Hepatocyte (in vitro differentiated cells): Measurements from ENCODE around the gene MAD1L1. TPM values are rescaled to one million over a fixed set of nuclear protein-coding genes. Genes with fewer than 3 reads are reported as not detected.

ENCODE experiments used
- DNase-seq: peaks from one replicate; pipeline ENCODE4 v3.0.0-alpha.2; 2016; ENCODE audit warnings: low spot score
- H2AFZ ChIP-seq: fragments of 200-600 bp; sonication (generic); 2 replicates; pipeline ENCODE4 v1.6.0; 2016; ENCODE audit warnings: antibody characterized with exemption, mild to moderate bottlenecking
- H3K27ac ChIP-seq: fragments of 200-600 bp; sonication (generic); 2 replicates; pipeline ENCODE4 v1.5.1; 2016; ENCODE audit warnings: mild to moderate bottlenecking
- H3K27me3 ChIP-seq: fragments of 200-600 bp; sonication (generic); 2 replicates; pipeline ENCODE4 v1.6.1; 2016
- H3K36me3 ChIP-seq: fragments of 200-600 bp; sonication (generic); replicated peaks from 2 replicates; pipeline ENCODE4 v1.5.1; 2016; ENCODE audit warnings: low read depth; ENCODE audit not compliant: insufficient read depth
- H3K4me1 ChIP-seq: fragments of 200-600 bp; sonication (generic); 2 replicates; pipeline ENCODE4 v1.5.1; 2016; ENCODE audit warnings: mild to moderate bottlenecking, moderate library complexity; ENCODE audit not compliant: insufficient read depth
- H3K4me2 ChIP-seq: fragments of 200-600 bp; sonication (generic); 2 replicates; pipeline ENCODE4 v1.6.0; 2016
- H3K4me3 ChIP-seq: fragments of 200-600 bp; sonication (generic); 2 replicates; pipeline ENCODE4 v1.5.1; 2016; ENCODE audit warnings: mild to moderate bottlenecking
- H3K79me2 ChIP-seq: fragments of 200-600 bp; sonication (generic); 2 replicates; pipeline ENCODE4 v1.6.0; 2017; ENCODE audit warnings: mild to moderate bottlenecking
- H3K9me2 ChIP-seq: fragments of 200-600 bp; sonication (generic); replicated peaks from 2 replicates; pipeline ENCODE4 v1.6.0; 2017; ENCODE audit warnings: mild to moderate bottlenecking; ENCODE audit not compliant: insufficient read depth
- H3K9me3 ChIP-seq: fragments of 200-600 bp; sonication (generic); 2 replicates; pipeline ENCODE4 v1.5.1; 2016; ENCODE audit warnings: low read depth, mild to moderate bottlenecking
- H4K20me1 ChIP-seq: fragments of 200-600 bp; sonication (generic); 2 replicates; pipeline ENCODE4 v1.6.0; 2016; ENCODE audit warnings: mild to moderate bottlenecking; ENCODE audit not compliant: insufficient read depth, poor library complexity, severe bottlenecking
- EZH2 ChIP-seq: fragments of 200-600 bp; sonication (generic); IDR thresholded peaks from 2 replicates; pipeline ENCODE4 v1.6.1; 2016; ENCODE audit warnings: antibody characterized with exemption, mild to moderate bottlenecking, borderline replicate concordance
- EZH2phosphoT487 ChIP-seq: fragments of 200-600 bp; sonication (generic); IDR thresholded peaks from one replicate; pipeline ENCODE4 v1.6.1; 2018; ENCODE audit warnings: antibody characterized with exemption, mild to moderate bottlenecking, low read depth, moderate library complexity; ENCODE audit not compliant: unreplicated experiment, severe bottlenecking
- WGBS: methylation state at CpG from one replicate; pipeline ENCODE4 v1.1.6; 2016; ENCODE audit warnings: low lambda C conversion rate; ENCODE audit errors: missing lambda C conversion rate; 5-methylcytosine and 5-hydroxymethylcytosine counted together
- polyA plus RNA-seq: library from polyadenylated mRNA; unstranded; fragments of >200 nt; fragmentation: Nextera tagmentation; extraction: Ambion mirVana; gene quantifications from 2 replicates; pipeline ENCODE4 v1.2.1, GENCODE V29; 2016
- total RNA-seq: library from RNA; depleted of rRNA; stranded (reverse); fragments of >200 nt; gene quantifications from 2 replicates; pipeline ENCODE4 v1.2.3, GENCODE V29; 2014
- TF ChIP-seq, protein P1 (sequence below): fragments of 200-600 bp; sonication (generic); IDR thresholded peaks from 2 replicates; pipeline ENCODE4 v1.5.1; 2016; ENCODE audit warnings: antibody characterized with exemption, mild to moderate bottlenecking; ENCODE audit not compliant: poor library complexity

The MAD1L1 gene
- total and polyA plus RNA-seq, 2 experiments from 2014 or later: 30.7 to 31.0 TPM

DNA sequence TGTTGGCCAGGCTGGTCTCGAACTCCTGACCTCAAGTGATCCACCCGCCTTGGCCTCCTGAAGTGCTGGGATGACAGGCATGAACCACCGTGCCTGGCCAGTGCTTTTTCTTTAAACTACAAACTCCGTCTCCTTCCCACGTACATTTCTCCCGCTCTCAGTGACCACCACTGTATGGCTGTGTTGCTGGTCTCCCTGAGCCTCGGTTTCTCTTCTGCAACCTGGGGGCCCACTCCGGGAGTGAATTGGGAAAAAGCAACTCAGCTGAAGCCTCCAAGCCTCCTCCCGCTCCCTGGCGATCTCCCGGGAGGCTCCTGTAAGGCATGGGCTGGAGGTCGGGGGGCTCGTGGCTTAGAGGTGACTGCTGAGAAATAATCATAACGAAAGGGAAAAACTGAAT lies 426.4 kb downstream of the MAD1L1 start:
- no peaks in the 10 kb centered on the region for H3K36me3 ChIP-seq
- H3K9me2 ChIP-seq: no peaks in the 10 kb centered on the region
- no peaks in the 10 kb centered on the region for H3K79me2 ChIP-seq
- no peak for DNase-seq
- TF ChIP-seq, protein P1, sequence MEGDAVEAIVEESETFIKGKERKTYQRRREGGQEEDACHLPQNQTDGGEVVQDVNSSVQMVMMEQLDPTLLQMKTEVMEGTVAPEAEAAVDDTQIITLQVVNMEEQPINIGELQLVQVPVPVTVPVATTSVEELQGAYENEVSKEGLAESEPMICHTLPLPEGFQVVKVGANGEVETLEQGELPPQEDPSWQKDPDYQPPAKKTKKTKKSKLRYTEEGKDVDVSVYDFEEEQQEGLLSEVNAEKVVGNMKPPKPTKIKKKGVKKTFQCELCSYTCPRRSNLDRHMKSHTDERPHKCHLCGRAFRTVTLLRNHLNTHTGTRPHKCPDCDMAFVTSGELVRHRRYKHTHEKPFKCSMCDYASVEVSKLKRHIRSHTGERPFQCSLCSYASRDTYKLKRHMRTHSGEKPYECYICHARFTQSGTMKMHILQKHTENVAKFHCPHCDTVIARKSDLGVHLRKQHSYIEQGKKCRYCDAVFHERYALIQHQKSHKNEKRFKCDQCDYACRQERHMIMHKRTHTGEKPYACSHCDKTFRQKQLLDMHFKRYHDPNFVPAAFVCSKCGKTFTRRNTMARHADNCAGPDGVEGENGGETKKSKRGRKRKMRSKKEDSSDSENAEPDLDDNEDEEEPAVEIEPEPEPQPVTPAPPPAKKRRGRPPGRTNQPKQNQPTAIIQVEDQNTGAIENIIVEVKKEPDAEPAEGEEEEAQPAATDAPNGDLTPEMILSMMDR: no peak
- TF ChIP-seq EZH2phosphoT487 (no peak), EZH2 (no peak)
- H3K27me3 ChIP-seq: no peaks in the 10 kb centered on the region
- 92% methylated on average over 14 of the region's 14 CpGs for WGBS
- no peak overlapping the region for H3K4me3 ChIP-seq
- no peak overlapping the region for H3K27ac ChIP-seq
- peaks cover 2% of the 10 kb centered on the region for H3K4me1 ChIP-seq
- no peak overlapping the region for H3K4me2 ChIP-seq
- H3K9me3 ChIP-seq: no peaks in the 10 kb centered on the region
- H4K20me1 ChIP-seq: no peaks in the 10 kb centered on the region
- no peak overlapping the region for H2AFZ ChIP-seq

DNA sequence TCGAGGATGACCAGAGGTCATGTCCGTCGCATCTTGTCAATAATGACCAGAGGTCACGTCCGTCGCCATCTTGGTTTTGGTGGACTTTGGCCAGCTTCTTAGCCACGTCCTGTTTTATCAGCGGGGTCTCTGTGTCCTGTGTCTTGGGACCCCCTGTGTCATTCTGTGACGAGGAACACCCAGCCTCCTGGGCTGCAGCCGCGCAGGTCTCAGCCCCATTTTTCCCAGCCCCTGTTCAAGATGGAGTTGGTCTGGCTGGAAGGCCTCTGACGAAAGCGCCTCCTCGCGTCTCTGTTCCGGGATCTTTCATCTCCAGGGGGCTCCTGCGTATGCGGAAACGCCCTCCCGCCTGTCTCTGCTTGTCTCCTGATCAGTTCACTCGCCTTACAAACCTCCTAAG lies 428.4 kb downstream of the MAD1L1 start:
- no peaks in the 10 kb centered on the region for H3K79me2 ChIP-seq
- H3K27ac ChIP-seq: no peak overlapping the region
- DNase-seq: no peak
- WGBS: 92% methylated on average over 21 of the region's 21 CpGs
- no peaks in the 10 kb centered on the region for H3K9me2 ChIP-seq
- H3K4me2 ChIP-seq: no peak overlapping the region
- no peak overlapping the region for H2AFZ ChIP-seq
- H3K4me1 ChIP-seq: no peaks in the 10 kb centered on the region
- no peak for TF ChIP-seq EZH2
- TF ChIP-seq, protein P1: no peak
- no peak for TF ChIP-seq EZH2phosphoT487
- no peaks in the 10 kb centered on the region for H3K27me3 ChIP-seq
- no peaks in the 10 kb centered on the region for H4K20me1 ChIP-seq
- no peaks in the 10 kb centered on the region for H3K9me3 ChIP-seq
- no peak overlapping the region for H3K4me3 ChIP-seq
- H3K36me3 ChIP-seq: no peaks in the 10 kb centered on the region

DNA sequence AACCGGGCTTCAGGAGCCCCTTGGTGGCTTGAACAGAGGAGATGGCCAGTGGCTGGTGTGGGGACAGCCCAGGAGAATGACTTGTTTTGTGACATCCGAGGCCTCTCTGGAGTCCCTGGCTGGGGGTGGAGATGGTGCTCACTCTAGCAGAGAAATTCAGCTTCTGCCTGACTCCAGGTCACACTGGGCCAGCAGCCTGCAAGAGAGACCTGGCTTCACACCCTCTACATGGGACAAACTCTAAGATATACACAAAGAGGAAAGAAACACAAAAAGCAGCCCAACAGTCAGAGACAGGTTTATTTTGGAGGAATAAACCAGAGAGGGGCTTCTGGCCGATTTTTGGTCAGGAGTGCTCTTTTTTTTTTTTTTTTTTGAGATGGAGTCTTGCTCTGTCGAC lies 429.8 kb downstream of the MAD1L1 start:
- DNase-seq: no peak
- Histone ChIP-seq H3K79me2 (no peaks in the 10 kb centered on the region), H2AFZ (no peak overlapping the region), H3K4me3 (no peak overlapping the region), H3K4me2 (no peak overlapping the region), H3K36me3 (no peaks in the 10 kb centered on the region), H3K27me3 (no peaks in the 10 kb centered on the region), H3K27ac (no peak overlapping the region), H3K4me1 (no peaks in the 10 kb centered on the region), H4K20me1 (no peaks in the 10 kb centered on the region), H3K9me2 (no peaks in the 10 kb centered on the region), H3K9me3 (no peaks in the 10 kb centered on the region)
- 95% methylated on average over 4 of the region's 4 CpGs for WGBS
- TF ChIP-seq EZH2phosphoT487: no peak
- TF ChIP-seq, protein P1: no peak
- TF ChIP-seq EZH2: no peak

DNA sequence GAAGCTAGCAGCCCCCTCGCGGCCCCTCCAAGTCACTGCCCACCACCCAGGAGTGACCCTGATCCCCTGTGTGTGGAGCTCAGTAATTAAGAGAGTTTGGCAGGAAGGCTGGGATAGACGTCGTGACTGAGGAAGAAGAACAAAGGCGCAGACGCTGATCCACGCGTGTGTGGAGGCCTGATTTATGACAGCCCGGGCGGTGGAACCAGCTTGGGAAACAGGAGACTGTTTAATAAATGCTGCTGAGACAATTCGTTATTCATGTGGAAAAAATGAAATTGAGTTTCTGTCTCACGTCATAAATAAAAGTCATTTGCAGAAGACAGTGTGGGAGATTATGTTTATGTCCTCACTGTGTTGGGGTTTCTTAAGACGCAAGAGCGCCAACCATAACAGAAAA lies 431.8 kb downstream of the MAD1L1 start:
- no peak overlapping the region for H3K4me3 ChIP-seq
- H3K9me3 ChIP-seq: no peaks in the 10 kb centered on the region
- no peak for DNase-seq
- H3K27me3 ChIP-seq: no peaks in the 10 kb centered on the region
- H3K27ac ChIP-seq: no peak overlapping the region
- H2AFZ ChIP-seq: no peak overlapping the region
- TF ChIP-seq, protein P1: no peak
- TF ChIP-seq EZH2: no peak
- no peak for TF ChIP-seq EZH2phosphoT487
- H3K9me2 ChIP-seq: no peaks in the 10 kb centered on the region
- 75% methylated on average over 14 of the region's 14 CpGs for WGBS
- H3K79me2 ChIP-seq: no peaks in the 10 kb centered on the region
- H3K4me1 ChIP-seq: no peaks in the 10 kb centered on the region
- H3K4me2 ChIP-seq: no peak overlapping the region
- no peaks in the 10 kb centered on the region for H4K20me1 ChIP-seq
- H3K36me3 ChIP-seq: no peaks in the 10 kb centered on the region
